PC-9 (cell line): ENCODE measurements around the gene CHST12.

Experiments
- CTCF ChIP-seq: fragments of 200-600 bp; sonication (generic); conservative IDR thresholded peaks from 2 replicates; pipeline ENCODE4 v1.6.1; 2017; ENCODE audit warnings: mixed run types, antibody characterized with exemption, mild to moderate bottlenecking, moderate library complexity
- EZH2 ChIP-seq: fragments of 200-600 bp; sonication (generic); IDR thresholded peaks from 2 replicates; pipeline ENCODE4 v1.8.0; 2017; ENCODE audit warnings: antibody characterized with exemption, low read depth

- TF ChIP-seq EZH2 (no peak), CTCF (no peak)
These were observed 22.3 kb downstream of the CHST12 start for GRCh38 chr7:2425749-2426148.
